Astrocyte (in vitro differentiated cells and primary cell): ENCODE results near the gene LACTB. TPM values are rescaled to one million over a fixed set of nuclear protein-coding genes. Genes with fewer than 3 reads are reported as not detected.

ENCODE experiments used
- DNase-seq: peaks from one replicate; pipeline ENCODE4 v3.0.0-alpha.2; 2010; ENCODE audit warnings: low read depth
- FAIRE-seq: peaks from 2 replicates; lab custom pipeline; 2011; peaks lifted over from hg19 to GRCh38; lab: Jason Lieb, UNC
- H2AFZ ChIP-seq: 2 replicates; pipeline ENCODE4 v1.6.0; 2012; ENCODE audit warnings: low read depth, low read length, inconsistent platforms
- H3K27ac ChIP-seq: 2 replicates; pipeline ENCODE4 v1.5.1; 2011; ENCODE audit warnings: low read depth, low read length, inconsistent platforms
- H3K27me3 ChIP-seq: 2 replicates; pipeline ENCODE4 v1.6.0; 2011; ENCODE audit warnings: low read length, inconsistent platforms; ENCODE audit not compliant: insufficient read depth
- H3K36me3 ChIP-seq: 2 replicates; pipeline ENCODE4 v1.5.1; 2011; ENCODE audit warnings: low read length, inconsistent platforms; ENCODE audit not compliant: insufficient read depth
- H3K4me1 ChIP-seq: 2 replicates; pipeline ENCODE4 v1.5.1; 2011; ENCODE audit warnings: low read length, inconsistent platforms; ENCODE audit not compliant: insufficient read depth
- H3K4me2 ChIP-seq: 2 replicates; pipeline ENCODE4 v1.6.0; 2012; ENCODE audit warnings: low read length, inconsistent platforms
- H3K4me3 ChIP-seq: 2 replicates; pipeline ENCODE4 v1.5.1; 2011; ENCODE audit warnings: low read depth, mild to moderate bottlenecking, low read length, inconsistent platforms; ENCODE audit not compliant: insufficient read depth
- H3K79me2 ChIP-seq: 2 replicates; pipeline ENCODE4 v1.6.0; 2012; ENCODE audit warnings: mild to moderate bottlenecking, low read length, inconsistent platforms; ENCODE audit not compliant: insufficient read depth
- H3K9ac ChIP-seq: 2 replicates; pipeline ENCODE4 v1.6.0; 2012; ENCODE audit warnings: mild to moderate bottlenecking, low read length, inconsistent platforms
- H3K9me3 ChIP-seq: 2 replicates; pipeline ENCODE4 v1.5.1; 2012; ENCODE audit warnings: low read depth, mild to moderate bottlenecking, low read length, inconsistent platforms; ENCODE audit not compliant: insufficient read depth
- H4K20me1 ChIP-seq: 2 replicates; pipeline ENCODE4 v1.6.0; 2012; ENCODE audit warnings: low read length, inconsistent platforms; ENCODE audit not compliant: insufficient read depth
- H3K27ac Mint-ChIP-seq: one replicate; pipeline ENCODE4 v1.8.0; 2021; ENCODE audit warnings: mild to moderate bottlenecking, mixed read lengths; ENCODE audit not compliant: unreplicated experiment
- H3K27me3 Mint-ChIP-seq: one replicate; pipeline ENCODE4 v1.8.0; 2021; ENCODE audit warnings: low read depth, mixed read lengths; ENCODE audit not compliant: unreplicated experiment
- H3K36me3 Mint-ChIP-seq: one replicate; pipeline ENCODE4 v1.8.0; 2021; ENCODE audit warnings: low read depth, mixed read lengths; ENCODE audit not compliant: unreplicated experiment
- H3K4me1 Mint-ChIP-seq: one replicate; pipeline ENCODE4 v1.8.0; 2021; ENCODE audit warnings: low read depth, mixed read lengths; ENCODE audit not compliant: unreplicated experiment
- H3K4me3 Mint-ChIP-seq: one replicate; pipeline ENCODE4 v1.8.0; 2021; ENCODE audit warnings: mild to moderate bottlenecking, moderate library complexity, mixed read lengths; ENCODE audit not compliant: unreplicated experiment
- H3K9me3 Mint-ChIP-seq: one replicate; pipeline ENCODE4 v1.8.0; 2021; ENCODE audit warnings: mild to moderate bottlenecking, mixed read lengths; ENCODE audit not compliant: unreplicated experiment
- CTCF ChIP-seq: IDR thresholded peaks from 2 replicates; pipeline ENCODE4 v1.5.1; 2011; ENCODE audit warnings: low read depth, mild to moderate bottlenecking, inconsistent platforms, low read length, moderate library complexity; ENCODE audit not compliant: insufficient read depth
- EZH2 ChIP-seq: IDR thresholded peaks from 2 replicates; pipeline ENCODE4 v1.6.1; 2012; ENCODE audit warnings: mild to moderate bottlenecking, low read length, inconsistent platforms; ENCODE audit not compliant: insufficient read depth
- total RNA-seq: library from RNA; stranded (reverse); gene quantifications from 2 replicates; pipeline ENCODE4 v1.2.1, GENCODE V29; 2021

Gene LACTB
- total RNA-seq, 1 donor from 2014 or later: 29.8 TPM

DNA sequence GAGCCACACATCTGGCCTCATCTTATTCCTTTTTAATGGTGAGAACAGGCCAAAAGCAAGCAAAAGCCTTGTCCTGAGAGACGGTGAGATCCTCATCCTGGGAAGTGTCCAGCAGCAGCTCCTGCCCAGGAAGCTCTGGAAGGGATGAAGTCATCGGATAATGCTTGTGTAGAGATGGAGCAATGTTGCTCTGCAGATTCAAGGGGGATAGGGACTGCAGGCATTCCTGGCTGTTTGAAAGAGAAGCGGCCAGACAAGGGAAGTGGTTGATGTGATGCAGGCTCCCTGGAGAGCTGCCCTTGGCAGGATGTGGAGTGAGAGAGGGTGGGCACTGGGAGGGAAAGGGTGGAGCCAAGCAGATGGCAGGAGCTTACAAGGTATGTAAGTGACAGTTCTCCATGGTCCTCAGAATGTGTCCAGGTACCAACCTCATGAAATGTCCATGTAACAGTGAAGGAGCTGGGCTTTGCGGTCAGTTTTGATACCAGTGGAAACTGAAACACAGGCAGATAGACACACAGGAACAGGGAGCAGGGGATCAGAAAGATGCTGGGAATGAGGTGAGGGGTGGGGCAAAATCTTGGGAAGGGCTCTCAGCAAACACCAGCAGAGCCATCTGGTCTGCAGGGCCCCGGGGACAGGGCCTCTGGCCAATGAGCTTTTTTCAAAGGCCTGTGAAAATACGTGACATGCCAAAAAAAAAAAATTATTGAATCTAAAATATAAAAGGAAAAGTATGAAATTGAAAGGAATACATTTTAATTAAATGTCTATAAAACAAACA lies 32.2 kb upstream of the LACTB start:
- Mint-ChIP-seq H3K4me3 (peak overlapping the region; percentile 62), H3K27me3 (no peaks in the 10 kb centered on the region), H3K36me3 (no peaks in the 10 kb centered on the region), H3K27ac (peak overlapping the region; percentile 87), H3K4me1 (peaks cover 33% of the 10 kb centered on the region), H3K9me3 (no peaks in the 10 kb centered on the region)
- Histone ChIP-seq H3K79me2 (no peaks in the 10 kb centered on the region), H3K27me3 (no peaks in the 10 kb centered on the region), H3K4me1 (peaks cover 22% of the 10 kb centered on the region), H2AFZ (peak overlapping the region; percentile 40), H3K9ac (peak overlapping the region; percentile 61), H3K27ac (peak overlapping the region; percentile 77), H3K36me3 (no peaks in the 10 kb centered on the region), H3K9me3 (no peaks in the 10 kb centered on the region), H4K20me1 (no peaks in the 10 kb centered on the region), H3K4me3 (no peak overlapping the region), H3K4me2 (peak overlapping the region; percentile 21)
- FAIRE-seq (peak; percentile 78), DNase-seq (peak; percentile 94)
- TF ChIP-seq EZH2 (no peak), CTCF (no peak)

- H3K27me3 ChIP-seq: no peaks in the 10 kb centered on the region
- no peaks in the 10 kb centered on the region for H3K79me2 ChIP-seq
- no peak overlapping the region for H3K9ac ChIP-seq
- H3K4me1 Mint-ChIP-seq: peaks cover 38% of the 10 kb centered on the region
- FAIRE-seq (no peak), DNase-seq (no peak)
- H2AFZ ChIP-seq: no peak overlapping the region
- H3K9me3 ChIP-seq: no peaks in the 10 kb centered on the region
- H3K36me3 Mint-ChIP-seq: no peaks in the 10 kb centered on the region
- no peak overlapping the region for H3K4me3 Mint-ChIP-seq
- no peaks in the 10 kb centered on the region for H3K9me3 Mint-ChIP-seq
- no peak overlapping the region for H3K4me3 ChIP-seq
- H3K36me3 ChIP-seq: no peaks in the 10 kb centered on the region
- H4K20me1 ChIP-seq: no peaks in the 10 kb centered on the region
- H3K4me1 ChIP-seq: peaks cover 29% of the 10 kb centered on the region
- no peak overlapping the region for H3K27ac Mint-ChIP-seq
- H3K27me3 Mint-ChIP-seq: no peaks in the 10 kb centered on the region
- no peak overlapping the region for H3K27ac ChIP-seq
- no peak overlapping the region for H3K4me2 ChIP-seq
- TF ChIP-seq EZH2 (no peak), CTCF (no peak)
Measured at GRCh38 chr15:63090472-63090871, 31.2 kb upstream of the LACTB start.

DNA sequence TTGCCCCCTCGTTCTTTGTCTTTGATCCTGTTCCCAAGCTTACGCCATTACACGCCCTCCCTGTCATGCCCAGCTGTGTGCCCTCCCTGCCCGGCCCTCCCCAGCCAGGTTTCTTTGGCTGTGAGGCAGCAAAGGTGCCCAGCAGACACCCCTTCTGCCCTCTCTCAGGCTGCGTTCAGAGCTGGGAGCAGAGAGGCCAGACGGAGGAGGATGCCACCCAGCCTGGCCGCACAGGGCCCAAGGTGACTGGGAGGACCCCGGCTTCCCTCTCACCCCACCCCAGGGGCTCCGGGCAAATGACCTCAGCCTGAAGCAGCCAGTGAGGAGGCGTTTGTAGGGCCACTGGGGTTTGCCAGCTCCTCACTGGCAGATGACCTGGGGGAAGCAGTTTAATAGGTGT lies 30.8 kb upstream of the LACTB start:
- H3K9me3 ChIP-seq: no peaks in the 10 kb centered on the region
- H3K4me1 ChIP-seq: peaks cover 29% of the 10 kb centered on the region
- no peak for FAIRE-seq
- TF ChIP-seq CTCF (no peak), EZH2 (no peak)
- peaks cover 38% of the 10 kb centered on the region for H3K4me1 Mint-ChIP-seq
- H3K36me3 ChIP-seq: no peaks in the 10 kb centered on the region
- no peak overlapping the region for H3K27ac ChIP-seq
- no peaks in the 10 kb centered on the region for H3K27me3 ChIP-seq
- no peak overlapping the region for H3K27ac Mint-ChIP-seq
- H3K79me2 ChIP-seq: no peaks in the 10 kb centered on the region
- H3K4me2 ChIP-seq: no peak overlapping the region
- no peak for DNase-seq
- H3K4me3 Mint-ChIP-seq: no peak overlapping the region
- H3K4me3 ChIP-seq: no peak overlapping the region
- no peak overlapping the region for H2AFZ ChIP-seq
- H3K9me3 Mint-ChIP-seq: no peaks in the 10 kb centered on the region
- H3K27me3 Mint-ChIP-seq: no peaks in the 10 kb centered on the region
- H3K9ac ChIP-seq: no peak overlapping the region
- H4K20me1 ChIP-seq: no peaks in the 10 kb centered on the region
- H3K36me3 Mint-ChIP-seq: no peaks in the 10 kb centered on the region
